ENCODE measurements around the gene TRIM54.

DNA sequence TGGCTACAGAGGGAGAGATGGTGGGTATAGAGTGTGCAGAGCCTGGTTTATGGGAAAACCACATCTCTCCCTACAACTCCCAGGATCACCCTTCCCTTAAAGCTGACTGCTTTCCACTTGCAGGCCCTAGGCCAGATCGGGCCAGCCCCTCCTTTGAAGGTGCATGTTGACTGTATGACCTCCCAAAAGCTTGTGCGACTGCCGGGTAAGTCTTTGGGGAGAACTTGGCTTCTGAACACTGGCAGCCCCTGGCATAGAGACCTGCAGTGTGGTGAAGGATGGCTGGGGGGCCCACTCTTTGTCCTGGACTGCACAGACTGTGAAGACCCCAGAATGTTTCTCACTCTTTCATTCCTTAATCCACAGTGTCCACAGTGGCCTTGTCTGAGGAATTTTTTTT is 45.6 kb upstream of the TRIM54 start:
- TF ChIP-seq, protein P1, sequence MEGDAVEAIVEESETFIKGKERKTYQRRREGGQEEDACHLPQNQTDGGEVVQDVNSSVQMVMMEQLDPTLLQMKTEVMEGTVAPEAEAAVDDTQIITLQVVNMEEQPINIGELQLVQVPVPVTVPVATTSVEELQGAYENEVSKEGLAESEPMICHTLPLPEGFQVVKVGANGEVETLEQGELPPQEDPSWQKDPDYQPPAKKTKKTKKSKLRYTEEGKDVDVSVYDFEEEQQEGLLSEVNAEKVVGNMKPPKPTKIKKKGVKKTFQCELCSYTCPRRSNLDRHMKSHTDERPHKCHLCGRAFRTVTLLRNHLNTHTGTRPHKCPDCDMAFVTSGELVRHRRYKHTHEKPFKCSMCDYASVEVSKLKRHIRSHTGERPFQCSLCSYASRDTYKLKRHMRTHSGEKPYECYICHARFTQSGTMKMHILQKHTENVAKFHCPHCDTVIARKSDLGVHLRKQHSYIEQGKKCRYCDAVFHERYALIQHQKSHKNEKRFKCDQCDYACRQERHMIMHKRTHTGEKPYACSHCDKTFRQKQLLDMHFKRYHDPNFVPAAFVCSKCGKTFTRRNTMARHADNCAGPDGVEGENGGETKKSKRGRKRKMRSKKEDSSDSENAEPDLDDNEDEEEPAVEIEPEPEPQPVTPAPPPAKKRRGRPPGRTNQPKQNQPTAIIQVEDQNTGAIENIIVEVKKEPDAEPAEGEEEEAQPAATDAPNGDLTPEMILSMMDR (IDR thresholded peaks at IDR 0.05) = no peak
- no peak for TF ChIP-seq POLR2AphosphoS5 (IDR thresholded peaks at IDR 0.05; ENCODE audit: insufficient read depth in 1 of 2, low read depth in 1 of 2)
- no peak for TF ChIP-seq POLR2A (IDR thresholded peaks at IDR 0.05)

Measured in vagina (tissue), 2 donors.